Measurements from ENCODE around the gene ZSCAN22. TPM values are rescaled to one million over a fixed set of nuclear protein-coding genes. Genes with fewer than 3 reads are reported as not detected.

ZSCAN22 gene
- total and polyA plus RNA-seq, 2 experiments from 2014 or later = 0.86 to 2.9 TPM

DNA sequence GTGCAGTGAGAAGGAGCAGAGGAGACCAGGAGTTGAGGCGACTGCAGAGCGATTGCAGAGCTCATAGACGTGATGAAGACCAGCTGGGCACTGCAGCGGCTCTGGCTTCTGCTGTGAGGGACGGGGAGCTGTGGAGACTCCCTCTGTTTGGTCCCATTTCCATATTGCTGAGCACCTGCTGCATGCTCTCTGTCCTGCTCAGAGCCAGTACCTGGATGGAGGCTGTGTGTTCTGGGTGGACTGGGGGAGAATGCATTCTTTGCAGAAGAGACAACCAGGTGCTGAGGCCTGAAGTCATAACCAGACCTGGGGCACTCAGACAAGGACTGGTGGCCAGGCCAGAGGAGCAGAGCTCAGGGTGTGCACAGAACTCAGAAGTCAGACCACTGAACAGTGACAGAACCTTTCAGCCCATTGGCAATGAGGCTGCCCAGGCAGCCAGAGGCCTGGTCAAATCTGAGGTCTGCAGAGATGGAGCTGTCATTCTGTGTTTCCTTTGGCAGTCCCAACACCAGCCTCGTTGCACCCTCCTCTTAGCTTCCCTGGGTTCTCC lies 27.8 kb downstream of the ZSCAN22 start:
- TF ChIP-seq NANOG (IDR thresholded peaks at IDR 0.05; ENCODE audit: borderline replicate concordance) (no peak), POLR2AphosphoS5 (IDR thresholded peaks at IDR 0.05; ENCODE audit: low read depth) (no peak), EZH2phosphoT487 (IDR thresholded peaks at IDR 0.05; ENCODE audit: unreplicated experiment) (no peak), ZNF331 (CRISPR knock-in tag; IDR thresholded peaks at IDR 0.05; ENCODE audit: low read depth) (no peak), JUNB (IDR thresholded peaks at IDR 0.05; ENCODE audit: unreplicated experiment) (no peak), EZH2 (IDR thresholded peaks at IDR 0.05; ENCODE audit: low read depth, unreplicated experiment) (no peak), CREB1 (CRISPR knock-in tag; IDR thresholded peaks at IDR 0.05; ENCODE audit: low read depth) (no peak), STAT1 (IDR thresholded peaks at IDR 0.05; ENCODE audit: unreplicated experiment) (no peak), ZNF114 (CRISPR knock-in tag; IDR thresholded peaks at IDR 0.05) (no peak)
- TF ChIP-seq, protein P1, sequence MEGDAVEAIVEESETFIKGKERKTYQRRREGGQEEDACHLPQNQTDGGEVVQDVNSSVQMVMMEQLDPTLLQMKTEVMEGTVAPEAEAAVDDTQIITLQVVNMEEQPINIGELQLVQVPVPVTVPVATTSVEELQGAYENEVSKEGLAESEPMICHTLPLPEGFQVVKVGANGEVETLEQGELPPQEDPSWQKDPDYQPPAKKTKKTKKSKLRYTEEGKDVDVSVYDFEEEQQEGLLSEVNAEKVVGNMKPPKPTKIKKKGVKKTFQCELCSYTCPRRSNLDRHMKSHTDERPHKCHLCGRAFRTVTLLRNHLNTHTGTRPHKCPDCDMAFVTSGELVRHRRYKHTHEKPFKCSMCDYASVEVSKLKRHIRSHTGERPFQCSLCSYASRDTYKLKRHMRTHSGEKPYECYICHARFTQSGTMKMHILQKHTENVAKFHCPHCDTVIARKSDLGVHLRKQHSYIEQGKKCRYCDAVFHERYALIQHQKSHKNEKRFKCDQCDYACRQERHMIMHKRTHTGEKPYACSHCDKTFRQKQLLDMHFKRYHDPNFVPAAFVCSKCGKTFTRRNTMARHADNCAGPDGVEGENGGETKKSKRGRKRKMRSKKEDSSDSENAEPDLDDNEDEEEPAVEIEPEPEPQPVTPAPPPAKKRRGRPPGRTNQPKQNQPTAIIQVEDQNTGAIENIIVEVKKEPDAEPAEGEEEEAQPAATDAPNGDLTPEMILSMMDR (conservative IDR thresholded peaks at IDR 0.05; ENCODE audit: low read depth in 2 of 2) = no peak
- TF ChIP-seq, protein P2, sequence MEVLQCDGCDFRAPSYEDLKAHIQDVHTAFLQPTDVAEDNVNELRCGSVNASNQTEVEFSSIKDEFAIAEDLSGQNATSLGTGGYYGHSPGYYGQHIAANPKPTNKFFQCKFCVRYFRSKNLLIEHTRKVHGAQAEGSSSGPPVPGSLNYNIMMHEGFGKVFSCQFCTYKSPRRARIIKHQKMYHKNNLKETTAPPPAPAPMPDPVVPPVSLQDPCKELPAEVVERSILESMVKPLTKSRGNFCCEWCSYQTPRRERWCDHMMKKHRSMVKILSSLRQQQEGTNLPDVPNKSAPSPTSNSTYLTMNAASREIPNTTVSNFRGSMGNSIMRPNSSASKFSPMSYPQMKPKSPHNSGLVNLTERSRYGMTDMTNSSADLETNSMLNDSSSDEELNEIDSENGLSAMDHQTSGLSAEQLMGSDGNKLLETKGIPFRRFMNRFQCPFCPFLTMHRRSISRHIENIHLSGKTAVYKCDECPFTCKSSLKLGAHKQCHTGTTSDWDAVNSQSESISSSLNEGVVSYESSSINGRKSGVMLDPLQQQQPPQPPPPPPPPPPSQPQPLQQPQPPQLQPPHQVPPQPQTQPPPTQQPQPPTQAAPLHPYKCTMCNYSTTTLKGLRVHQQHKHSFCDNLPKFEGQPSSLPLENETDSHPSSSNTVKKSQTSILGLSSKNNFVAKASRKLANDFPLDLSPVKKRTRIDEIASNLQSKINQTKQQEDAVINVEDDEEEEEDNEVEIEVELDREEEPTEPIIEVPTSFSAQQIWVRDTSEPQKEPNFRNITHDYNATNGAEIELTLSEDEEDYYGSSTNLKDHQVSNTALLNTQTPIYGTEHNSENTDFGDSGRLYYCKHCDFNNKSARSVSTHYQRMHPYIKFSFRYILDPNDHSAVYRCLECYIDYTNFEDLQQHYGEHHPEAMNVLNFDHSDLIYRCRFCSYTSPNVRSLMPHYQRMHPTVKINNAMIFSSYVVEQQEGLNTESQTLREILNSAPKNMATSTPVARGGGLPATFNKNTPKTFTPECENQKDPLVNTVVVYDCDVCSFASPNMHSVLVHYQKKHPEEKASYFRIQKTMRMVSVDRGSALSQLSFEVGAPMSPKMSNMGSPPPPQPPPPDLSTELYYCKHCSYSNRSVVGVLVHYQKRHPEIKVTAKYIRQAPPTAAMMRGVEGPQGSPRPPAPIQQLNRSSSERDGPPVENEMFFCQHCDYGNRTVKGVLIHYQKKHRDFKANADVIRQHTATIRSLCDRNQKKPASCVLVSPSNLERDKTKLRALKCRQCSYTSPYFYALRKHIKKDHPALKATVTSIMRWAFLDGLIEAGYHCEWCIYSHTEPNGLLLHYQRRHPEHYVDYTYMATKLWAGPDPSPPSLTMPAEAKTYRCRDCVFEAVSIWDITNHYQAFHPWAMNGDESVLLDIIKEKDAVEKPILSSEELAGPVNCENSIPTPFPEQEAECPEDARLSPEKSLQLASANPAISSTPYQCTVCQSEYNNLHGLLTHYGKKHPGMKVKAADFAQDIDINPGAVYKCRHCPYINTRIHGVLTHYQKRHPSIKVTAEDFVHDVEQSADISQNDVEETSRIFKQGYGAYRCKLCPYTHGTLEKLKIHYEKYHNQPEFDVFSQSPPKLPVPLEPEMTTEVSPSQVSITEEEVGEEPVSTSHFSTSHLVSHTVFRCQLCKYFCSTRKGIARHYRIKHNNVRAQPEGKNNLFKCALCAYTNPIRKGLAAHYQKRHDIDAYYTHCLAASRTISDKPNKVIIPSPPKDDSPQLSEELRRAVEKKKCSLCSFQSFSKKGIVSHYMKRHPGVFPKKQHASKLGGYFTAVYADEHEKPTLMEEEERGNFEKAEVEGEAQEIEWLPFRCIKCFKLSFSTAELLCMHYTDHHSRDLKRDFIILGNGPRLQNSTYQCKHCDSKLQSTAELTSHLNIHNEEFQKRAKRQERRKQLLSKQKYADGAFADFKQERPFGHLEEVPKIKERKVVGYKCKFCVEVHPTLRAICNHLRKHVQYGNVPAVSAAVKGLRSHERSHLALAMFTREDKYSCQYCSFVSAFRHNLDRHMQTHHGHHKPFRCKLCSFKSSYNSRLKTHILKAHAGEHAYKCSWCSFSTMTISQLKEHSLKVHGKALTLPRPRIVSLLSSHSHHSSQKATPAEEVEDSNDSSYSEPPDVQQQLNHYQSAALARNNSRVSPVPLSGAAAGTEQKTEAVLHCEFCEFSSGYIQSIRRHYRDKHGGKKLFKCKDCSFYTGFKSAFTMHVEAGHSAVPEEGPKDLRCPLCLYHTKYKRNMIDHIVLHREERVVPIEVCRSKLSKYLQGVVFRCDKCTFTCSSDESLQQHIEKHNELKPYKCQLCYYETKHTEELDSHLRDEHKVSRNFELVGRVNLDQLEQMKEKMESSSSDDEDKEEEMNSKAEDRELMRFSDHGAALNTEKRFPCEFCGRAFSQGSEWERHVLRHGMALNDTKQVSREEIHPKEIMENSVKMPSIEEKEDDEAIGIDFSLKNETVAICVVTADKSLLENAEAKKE (CRISPR knock-in tag; IDR thresholded peaks at IDR 0.05) = no peak
- TF ChIP-seq, protein P3, sequence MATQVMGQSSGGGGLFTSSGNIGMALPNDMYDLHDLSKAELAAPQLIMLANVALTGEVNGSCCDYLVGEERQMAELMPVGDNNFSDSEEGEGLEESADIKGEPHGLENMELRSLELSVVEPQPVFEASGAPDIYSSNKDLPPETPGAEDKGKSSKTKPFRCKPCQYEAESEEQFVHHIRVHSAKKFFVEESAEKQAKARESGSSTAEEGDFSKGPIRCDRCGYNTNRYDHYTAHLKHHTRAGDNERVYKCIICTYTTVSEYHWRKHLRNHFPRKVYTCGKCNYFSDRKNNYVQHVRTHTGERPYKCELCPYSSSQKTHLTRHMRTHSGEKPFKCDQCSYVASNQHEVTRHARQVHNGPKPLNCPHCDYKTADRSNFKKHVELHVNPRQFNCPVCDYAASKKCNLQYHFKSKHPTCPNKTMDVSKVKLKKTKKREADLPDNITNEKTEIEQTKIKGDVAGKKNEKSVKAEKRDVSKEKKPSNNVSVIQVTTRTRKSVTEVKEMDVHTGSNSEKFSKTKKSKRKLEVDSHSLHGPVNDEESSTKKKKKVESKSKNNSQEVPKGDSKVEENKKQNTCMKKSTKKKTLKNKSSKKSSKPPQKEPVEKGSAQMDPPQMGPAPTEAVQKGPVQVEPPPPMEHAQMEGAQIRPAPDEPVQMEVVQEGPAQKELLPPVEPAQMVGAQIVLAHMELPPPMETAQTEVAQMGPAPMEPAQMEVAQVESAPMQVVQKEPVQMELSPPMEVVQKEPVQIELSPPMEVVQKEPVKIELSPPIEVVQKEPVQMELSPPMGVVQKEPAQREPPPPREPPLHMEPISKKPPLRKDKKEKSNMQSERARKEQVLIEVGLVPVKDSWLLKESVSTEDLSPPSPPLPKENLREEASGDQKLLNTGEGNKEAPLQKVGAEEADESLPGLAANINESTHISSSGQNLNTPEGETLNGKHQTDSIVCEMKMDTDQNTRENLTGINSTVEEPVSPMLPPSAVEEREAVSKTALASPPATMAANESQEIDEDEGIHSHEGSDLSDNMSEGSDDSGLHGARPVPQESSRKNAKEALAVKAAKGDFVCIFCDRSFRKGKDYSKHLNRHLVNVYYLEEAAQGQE (IDR thresholded peaks at IDR 0.05; ENCODE audit: unreplicated experiment) = no peak
- TF ChIP-seq, protein P4, sequence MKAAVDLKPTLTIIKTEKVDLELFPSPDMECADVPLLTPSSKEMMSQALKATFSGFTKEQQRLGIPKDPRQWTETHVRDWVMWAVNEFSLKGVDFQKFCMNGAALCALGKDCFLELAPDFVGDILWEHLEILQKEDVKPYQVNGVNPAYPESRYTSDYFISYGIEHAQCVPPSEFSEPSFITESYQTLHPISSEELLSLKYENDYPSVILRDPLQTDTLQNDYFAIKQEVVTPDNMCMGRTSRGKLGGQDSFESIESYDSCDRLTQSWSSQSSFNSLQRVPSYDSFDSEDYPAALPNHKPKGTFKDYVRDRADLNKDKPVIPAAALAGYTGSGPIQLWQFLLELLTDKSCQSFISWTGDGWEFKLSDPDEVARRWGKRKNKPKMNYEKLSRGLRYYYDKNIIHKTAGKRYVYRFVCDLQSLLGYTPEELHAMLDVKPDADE (IDR thresholded peaks at IDR 0.05) = no peak
- no peaks in the 10 kb centered on the region; the same call in 1 of the 2 replicates for H3K4me1 ChIP-seq (ENCODE audit: insufficient read depth)
- no peaks in the 10 kb centered on the region for H3K9me2 ChIP-seq (ENCODE audit: insufficient read depth)
- Mint-ChIP-seq H3K9me3 (no peaks in the 10 kb centered on the region), H3K27me3 (ENCODE audit: insufficient read depth, low read depth, poor library complexity) (peaks cover 3% of the 10 kb centered on the region), H3K36me3 (ENCODE audit: low read depth) (no peaks in the 10 kb centered on the region; the same call in 2 of the 3 replicates), H3K4me1 (peaks cover 2% of the 10 kb centered on the region; the same call in 2 of the 3 replicates), H3K27ac (no peak overlapping the region), H3K4me3 (no peak overlapping the region; the same call in 2 of the 3 replicates)
- no peaks in the 10 kb centered on the region for H3K79me2 ChIP-seq (replicated peaks; ENCODE audit: insufficient read depth)
- H3K4me3 ChIP-seq = no peak overlapping the region
- DNase-seq (ENCODE audit: low spot score) (no peak), ATAC-seq (no peak)
- H2AFZ ChIP-seq = no peak overlapping the region
- peaks cover 35% of the 10 kb centered on the region for H3K27me3 ChIP-seq (ENCODE audit: insufficient read depth)
- H3F3A ChIP-seq (replicated peaks; ENCODE audit: low read depth) = peaks cover 8% of the 10 kb centered on the region
- no peaks in the 10 kb centered on the region for H3K36me3 ChIP-seq (ENCODE audit: insufficient read depth)
- H3K27ac ChIP-seq (ENCODE audit: low read depth) = no peak overlapping the region
- H4K20me1 ChIP-seq (replicated peaks; ENCODE audit: insufficient read depth) = no peaks in the 10 kb centered on the region; the same call in none of the 2 replicates
- no peak overlapping the region for H3K4me2 ChIP-seq

Measured in GM23338 (cell line).